Stomach (tissue), 4 donors: ENCODE measurements around the gene RAB4B.

Source experiments
- POLR2A ChIP-seq, 4 donors: fragments of 450-650 bp; IDR thresholded peaks; one replicate each; pipeline ENCODE4 v1.6.1; 2016; ENCODE audit warnings: antibody characterized with exemption in 4 of 4, control low read depth in 2 of 4, mild to moderate bottlenecking in 1 of 4, moderate library complexity in 1 of 4
- TF ChIP-seq, protein P1 (sequence below), 7 experiments: fragments of 450-650 bp in 4 of 7; fragments of 200-600 bp in 3 of 7; sonication (generic) in 3 of 7; IDR thresholded peaks; one replicate each; pipeline ENCODE4 v1.5.1; 2016 to 2019; ENCODE audit warnings: antibody characterized with exemption in 7 of 7, control low read depth in 2 of 7, mild to moderate bottlenecking in 1 of 7

DNA sequence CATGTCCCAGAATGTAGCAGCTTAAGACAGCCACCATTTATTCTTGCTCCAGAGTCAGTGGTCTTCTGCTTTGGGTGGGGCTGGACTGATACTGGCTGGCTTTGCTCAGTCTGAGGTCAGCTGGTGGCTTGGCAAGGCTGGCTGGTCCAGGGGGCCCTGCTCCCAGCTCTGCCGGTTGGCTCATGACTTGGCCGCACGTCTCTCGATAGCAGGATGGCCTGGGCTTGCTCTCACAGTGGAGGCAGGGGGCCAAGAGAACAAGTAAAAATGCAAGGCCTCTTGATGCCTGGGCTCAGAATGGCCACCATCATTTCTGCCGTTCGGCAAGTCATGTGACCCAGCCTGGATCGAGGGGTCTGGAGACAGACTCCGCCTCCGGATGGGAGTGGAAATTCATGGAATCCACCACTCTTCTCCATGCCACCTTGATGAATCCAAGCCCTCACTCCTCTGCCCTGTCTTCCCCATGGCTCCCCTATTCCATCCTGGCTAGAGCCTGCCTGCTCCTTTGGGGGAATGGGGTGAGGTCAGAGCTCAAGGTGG lies 40.9 kb upstream of the RAB4B start:
- TF ChIP-seq, protein P1, sequence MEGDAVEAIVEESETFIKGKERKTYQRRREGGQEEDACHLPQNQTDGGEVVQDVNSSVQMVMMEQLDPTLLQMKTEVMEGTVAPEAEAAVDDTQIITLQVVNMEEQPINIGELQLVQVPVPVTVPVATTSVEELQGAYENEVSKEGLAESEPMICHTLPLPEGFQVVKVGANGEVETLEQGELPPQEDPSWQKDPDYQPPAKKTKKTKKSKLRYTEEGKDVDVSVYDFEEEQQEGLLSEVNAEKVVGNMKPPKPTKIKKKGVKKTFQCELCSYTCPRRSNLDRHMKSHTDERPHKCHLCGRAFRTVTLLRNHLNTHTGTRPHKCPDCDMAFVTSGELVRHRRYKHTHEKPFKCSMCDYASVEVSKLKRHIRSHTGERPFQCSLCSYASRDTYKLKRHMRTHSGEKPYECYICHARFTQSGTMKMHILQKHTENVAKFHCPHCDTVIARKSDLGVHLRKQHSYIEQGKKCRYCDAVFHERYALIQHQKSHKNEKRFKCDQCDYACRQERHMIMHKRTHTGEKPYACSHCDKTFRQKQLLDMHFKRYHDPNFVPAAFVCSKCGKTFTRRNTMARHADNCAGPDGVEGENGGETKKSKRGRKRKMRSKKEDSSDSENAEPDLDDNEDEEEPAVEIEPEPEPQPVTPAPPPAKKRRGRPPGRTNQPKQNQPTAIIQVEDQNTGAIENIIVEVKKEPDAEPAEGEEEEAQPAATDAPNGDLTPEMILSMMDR (IDR thresholded peaks at IDR 0.05): no peak
- no peak for TF ChIP-seq POLR2A (IDR thresholded peaks at IDR 0.05)
